HEK293 (cell line): Measurements from ENCODE around the gene TECPR2.

Source experiments
- CTCF ChIA-PET: fragments of 350-600 bp; formaldehyde crosslinking; extraction: SDS; loops from one replicate; lab custom pipeline; 2021; ENCODE audit warnings: antibody characterized with exemption; lab: Yijun Ruan, JAX
- POLR2A ChIA-PET: fragments of 300-600 bp; formaldehyde crosslinking; extraction: SDS; loops from one replicate; lab custom pipeline; 2020; ENCODE audit warnings: antibody characterized with exemption, inconsistent platforms; lab: Yijun Ruan, JAX
- H3K27ac ChIP-seq: fragments of 200-500 bp; sonication (Bioruptor generic); 2 replicates; pipeline ENCODE4 v1.5.1; 2014; ENCODE audit warnings: low read depth, low read length, control low read depth, inconsistent platforms; ENCODE audit errors: extremely low read depth
- H3K36me3 ChIP-seq, 2 experiments: fragments of 200-500 bp in 1 of 2; sonication (Bioruptor generic) in 1 of 2; 1 replicate in 1 of 2; 2 replicates in 1 of 2; pipeline ENCODE4 v1.5.1; 2014 to 2017; ENCODE audit warnings: inconsistent platforms in 2 of 2, low read length in 2 of 2; ENCODE audit not compliant: control insufficient read depth in 2 of 2, insufficient read depth in 1 of 2
- H3K4me1 ChIP-seq: fragments of 200-500 bp; sonication (Bioruptor generic); 2 replicates; pipeline ENCODE4 v1.5.1; 2014; ENCODE audit warnings: mild to moderate bottlenecking, low read length, inconsistent platforms; ENCODE audit not compliant: control insufficient read depth, insufficient read depth
- H3K4me3 ChIP-seq: 2 replicates; pipeline ENCODE4 v1.5.1; 2011; ENCODE audit warnings: low read depth, mild to moderate bottlenecking, control low read depth, low read length, moderate library complexity
- H3K9me3 ChIP-seq: fragments of 200-500 bp; sonication (Bioruptor generic); 2 replicates; pipeline ENCODE4 v1.5.1; 2014; ENCODE audit warnings: low read depth, low read length, inconsistent platforms; ENCODE audit not compliant: control insufficient read depth, insufficient read depth
- EGR2 ChIP-seq: fragments of 450-650 bp; formaldehyde crosslinking; IDR thresholded peaks from 2 replicates; pipeline ENCODE4 v1.5.1; 2016; ENCODE audit warnings: low read depth, missing biosample characterization, missing genetic modification characterization
- OSR2 ChIP-seq: fragments of 450-650 bp; formaldehyde crosslinking; IDR thresholded peaks from 2 replicates; pipeline ENCODE4 v1.5.1; 2016; ENCODE audit warnings: missing biosample characterization, missing genetic modification characterization
- RBAK ChIP-seq: fragments of 450-650 bp; formaldehyde crosslinking; IDR thresholded peaks from 2 replicates; pipeline ENCODE4 v1.5.1; 2016; ENCODE audit warnings: missing biosample characterization, missing genetic modification characterization
- YY2 ChIP-seq: fragments of 450-650 bp; formaldehyde crosslinking; IDR thresholded peaks from 2 replicates; pipeline ENCODE4 v1.5.1; 2016; ENCODE audit warnings: missing biosample characterization, missing genetic modification characterization
- ZBTB7A ChIP-seq: fragments of 450-650 bp; formaldehyde crosslinking; IDR thresholded peaks from 2 replicates; pipeline ENCODE4 v1.5.1; 2016; ENCODE audit warnings: low read depth, missing biosample characterization, missing genetic modification characterization
- ZFHX2 ChIP-seq: fragments of 450-650 bp; formaldehyde crosslinking; conservative IDR thresholded peaks from 2 replicates; pipeline ENCODE4 v1.5.1; 2016; ENCODE audit warnings: missing biosample characterization, missing genetic modification characterization
- ZFP3 ChIP-seq: fragments of 450-650 bp; formaldehyde crosslinking; IDR thresholded peaks from 2 replicates; pipeline ENCODE4 v1.5.1; 2016; ENCODE audit warnings: low read depth, missing biosample characterization, missing genetic modification characterization
- ZNF114 ChIP-seq: fragments of 450-650 bp; formaldehyde crosslinking; IDR thresholded peaks from 2 replicates; pipeline ENCODE4 v1.5.0; 2017; ENCODE audit warnings: missing biosample characterization, missing genetic modification characterization
- ZNF155 ChIP-seq: fragments of 450-650 bp; formaldehyde crosslinking; IDR thresholded peaks from 2 replicates; pipeline ENCODE4 v1.5.1; 2016; ENCODE audit warnings: missing biosample characterization, missing genetic modification characterization
- ZNF16 ChIP-seq: fragments of 450-650 bp; formaldehyde crosslinking; IDR thresholded peaks from 2 replicates; pipeline ENCODE4 v1.5.1; 2016; ENCODE audit warnings: low read depth, missing biosample characterization, missing genetic modification characterization
- ZNF19 ChIP-seq: fragments of 450-650 bp; formaldehyde crosslinking; IDR thresholded peaks from 2 replicates; pipeline ENCODE4; 2016; ENCODE audit warnings: missing biosample characterization, missing genetic modification characterization, low read depth
- ZNF23 ChIP-seq: fragments of 450-650 bp; formaldehyde crosslinking; IDR thresholded peaks from 2 replicates; pipeline ENCODE4 v1.5.1; 2016; ENCODE audit warnings: missing biosample characterization, missing genetic modification characterization, borderline replicate concordance
- ZNF266 ChIP-seq: fragments of 450-650 bp; formaldehyde crosslinking; IDR thresholded peaks from 2 replicates; pipeline ENCODE4 v1.5.1; 2016; ENCODE audit warnings: missing biosample characterization, missing genetic modification characterization, low read depth
- ZNF350 ChIP-seq: fragments of 450-650 bp; formaldehyde crosslinking; IDR thresholded peaks from 2 replicates; pipeline ENCODE4 v1.5.0; 2017; ENCODE audit warnings: missing biosample characterization, mild to moderate bottlenecking, missing genetic modification characterization
- ZNF354C ChIP-seq: fragments of 450-650 bp; formaldehyde crosslinking; IDR thresholded peaks from 2 replicates; pipeline ENCODE4 v1.5.1; 2016; ENCODE audit warnings: missing biosample characterization, missing genetic modification characterization, low read depth, borderline replicate concordance
- ZNF416 ChIP-seq: fragments of 450-650 bp; formaldehyde crosslinking; IDR thresholded peaks from 2 replicates; pipeline ENCODE4 v1.5.1; 2016; ENCODE audit warnings: missing biosample characterization, missing genetic modification characterization
- ZNF473 ChIP-seq: fragments of 450-650 bp; formaldehyde crosslinking; IDR thresholded peaks from 2 replicates; pipeline ENCODE4 v1.5.1; 2017; ENCODE audit warnings: missing biosample characterization, missing genetic modification characterization
- ZNF548 ChIP-seq: fragments of 450-650 bp; formaldehyde crosslinking; IDR thresholded peaks from 2 replicates; pipeline ENCODE4 v1.5.1; 2016; ENCODE audit warnings: missing biosample characterization, missing genetic modification characterization
- ZNF596 ChIP-seq: fragments of 450-650 bp; IDR thresholded peaks from 2 replicates; pipeline ENCODE4 v1.5.0; 2018; ENCODE audit warnings: missing biosample characterization, mild to moderate bottlenecking, missing genetic modification characterization, moderate library complexity
- ZNF621 ChIP-seq: fragments of 450-650 bp; formaldehyde crosslinking; IDR thresholded peaks from 2 replicates; pipeline ENCODE4 v1.5.1; 2017; ENCODE audit warnings: missing biosample characterization, missing genetic modification characterization
- ZNF660 ChIP-seq: fragments of 450-650 bp; IDR thresholded peaks from 2 replicates; pipeline ENCODE4 v1.5.1; 2018; ENCODE audit warnings: missing biosample characterization, mild to moderate bottlenecking, missing genetic modification characterization
- ZNF670 ChIP-seq: fragments of 450-650 bp; formaldehyde crosslinking; IDR thresholded peaks from 2 replicates; pipeline ENCODE4 v1.5.1; 2016; ENCODE audit warnings: missing biosample characterization, missing genetic modification characterization, low read depth
- ZNF677 ChIP-seq: fragments of 450-650 bp; IDR thresholded peaks from 2 replicates; pipeline ENCODE4 v1.5.0; 2018; ENCODE audit warnings: missing biosample characterization, mild to moderate bottlenecking, missing genetic modification characterization, moderate library complexity
- TF ChIP-seq, protein P1 (sequence below): fragments of 450-650 bp; formaldehyde crosslinking; IDR thresholded peaks from 2 replicates; pipeline ENCODE4 v1.5.0; 2017; ENCODE audit warnings: missing biosample characterization, missing genetic modification characterization, borderline replicate concordance
- TF ChIP-seq, protein P2 (sequence below): fragments of 450-650 bp; formaldehyde crosslinking; IDR thresholded peaks from 2 replicates; pipeline ENCODE4 v1.5.1; 2016; ENCODE audit warnings: missing biosample characterization, missing genetic modification characterization

Gene TECPR2

DNA sequence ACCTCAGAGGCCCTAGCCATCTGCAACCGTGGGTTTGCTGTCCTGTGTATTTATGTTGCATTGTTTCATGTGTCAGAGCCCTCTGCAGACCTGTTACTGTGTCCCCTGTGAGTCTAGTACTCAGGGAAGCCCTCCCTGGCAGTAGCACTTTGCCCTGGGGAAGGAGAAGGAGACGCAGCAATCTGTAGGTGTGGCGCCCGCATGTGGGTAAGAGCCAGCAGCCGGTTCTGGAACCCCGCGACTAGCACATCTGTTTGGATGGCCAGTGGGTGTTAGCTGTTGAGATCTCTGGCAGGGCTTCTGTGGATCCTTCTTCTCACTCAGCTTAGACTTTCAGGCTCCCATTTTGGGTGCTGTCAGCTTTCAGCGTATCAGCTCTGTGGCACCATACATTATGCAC lies 57.0 kb downstream of the TECPR2 start:
- TF ChIP-seq ZNF548 (tag by site-specific recombination), result no peak
- 0 out of 2 replicates have a peak, but pooled peaks have one; percentile 5 for TF ChIP-seq EGR2
- H3K36me3 ChIP-seq, result peaks cover 0 to 44% of the 10 kb centered on the region in 2 experiments; a peak in 1 of 3 replicates
- H3K27ac ChIP-seq, result no peak overlapping the region
- no peak overlapping the region for H3K4me3 ChIP-seq
- H3K9me3 ChIP-seq, result no peaks in the 10 kb centered on the region
- ChIA-PET POLR2A (no interaction called here), CTCF (interaction anchor here (1.1 kb wide), 1 partner anchor 18 kb away, joined by 3 read pairs; no protein-coding TSS in a partner anchor)
- no peaks in the 10 kb centered on the region for H3K4me1 ChIP-seq

DNA sequence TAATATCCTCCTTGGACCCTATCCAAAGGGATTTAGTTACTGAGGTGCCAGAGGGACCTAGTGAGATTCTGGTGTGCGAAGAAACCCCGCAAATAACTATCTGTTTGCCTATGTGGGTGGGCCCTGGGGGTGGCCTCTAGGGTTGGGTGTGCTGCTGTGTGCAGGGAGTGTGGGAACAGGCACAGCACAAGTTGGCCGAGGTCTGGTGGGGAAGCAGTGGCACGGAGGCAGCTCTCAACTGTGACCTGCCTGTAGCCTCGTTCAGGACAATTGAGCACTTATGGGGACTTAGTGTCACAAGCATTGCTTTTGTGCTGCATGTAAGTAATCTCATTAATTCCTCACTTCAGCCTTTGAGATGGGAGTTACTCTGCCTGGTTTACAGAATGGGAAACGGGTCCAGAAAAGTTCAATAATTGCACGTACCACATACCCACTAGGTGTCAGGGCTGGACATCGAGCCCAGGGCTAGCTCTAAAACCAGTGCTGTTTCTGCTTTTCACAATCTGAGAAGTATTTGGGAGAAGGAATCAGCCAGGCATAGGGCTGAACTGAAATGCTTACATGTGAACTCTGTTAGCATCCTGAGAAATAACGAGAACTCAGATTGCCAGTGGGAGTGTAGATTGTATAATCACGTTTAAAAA lies 58.8 kb downstream of the TECPR2 start:
- Histone ChIP-seq H3K27ac (no peak overlapping the region), H3K4me3 (no peak overlapping the region), H3K36me3 (peaks cover 0 to 45% of the 10 kb centered on the region in 2 experiments; a peak in 2 of 3 replicates), H3K4me1 (no peaks in the 10 kb centered on the region), H3K9me3 (no peaks in the 10 kb centered on the region)
- POLR2A ChIA-PET, result no interaction called here
- TF ChIP-seq ZNF266 (tag by site-specific recombination) (no peak), ZFHX2 (tag by site-specific recombination) (peak; percentile 63), ZNF677 (no peak), EGR2 (peak; percentile 73)
- CTCF ChIA-PET, result interaction anchor here (0.6 to 1.0 kb wide), 4 partner anchors 16 to 274 kb away, joined by 3 to 8 read pairs (median 4); no protein-coding TSS in a partner anchor

DNA sequence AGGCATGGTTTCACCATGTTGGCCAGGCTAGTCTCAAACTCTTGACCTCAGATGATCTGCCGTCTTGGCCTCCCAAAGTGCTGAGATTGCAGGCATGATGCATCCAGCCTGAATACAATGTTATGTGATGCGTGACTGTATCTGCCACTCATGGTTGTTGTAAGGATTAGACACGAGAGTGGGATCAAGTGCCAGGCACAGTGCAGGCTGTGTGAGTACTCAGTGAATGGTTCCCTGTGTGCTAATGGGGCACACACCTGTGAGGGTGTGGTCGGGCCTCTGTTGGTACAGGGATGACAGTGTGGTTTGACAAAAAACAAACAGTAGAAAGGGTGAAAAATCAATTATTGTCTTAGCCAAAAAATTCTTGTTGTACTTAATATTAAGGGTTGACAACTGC lies 61.8 kb downstream of the TECPR2 start:
- Histone ChIP-seq H3K4me1 (no peaks in the 10 kb centered on the region), H3K9me3 (no peaks in the 10 kb centered on the region), H3K27ac (no peak overlapping the region)
- POLR2A ChIA-PET, result no interaction called here
- TF ChIP-seq ZNF660 (tag by site-specific recombination) (no peak), ZNF114 (tag by site-specific recombination) (no peak), ZFP3 (tag by site-specific recombination) (no peak), ZNF16 (no peak)
- TF ChIP-seq, all 188 proteins: peak for 0
- Histone ChIP-seq H3K4me3 (no peak overlapping the region), H3K36me3 (peaks cover 0 to 58% of the 10 kb centered on the region in 2 experiments; a peak in 2 of 3 replicates)
- CTCF ChIA-PET, result no interaction called here

DNA sequence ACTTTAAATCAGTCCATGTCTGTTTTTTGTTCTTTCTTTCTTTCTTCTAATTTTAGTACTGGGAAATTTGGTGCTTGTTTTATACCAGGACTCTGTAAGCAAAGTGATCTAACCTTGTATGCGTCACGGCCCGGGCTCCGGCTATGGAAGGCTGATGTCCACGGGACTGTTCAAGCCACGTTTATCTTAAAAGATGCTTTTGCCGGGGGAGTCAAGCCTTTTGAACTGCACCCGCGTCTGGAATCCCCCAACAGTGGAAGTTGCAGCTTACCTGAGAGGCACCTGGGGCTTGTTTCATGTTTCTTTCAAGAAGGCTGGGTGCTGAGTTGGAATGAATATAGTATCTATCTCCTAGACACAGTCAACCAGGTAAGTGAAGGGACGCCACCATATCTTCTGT lies 62.2 kb downstream of the TECPR2 start:
- no peak overlapping the region for H3K4me3 ChIP-seq
- CTCF ChIA-PET, result no interaction called here
- H3K4me1 ChIP-seq, result no peaks in the 10 kb centered on the region
- TF ChIP-seq ZNF266 (tag by site-specific recombination), result no peak
- TF ChIP-seq OSR2 (tag by site-specific recombination), result no peak
- TF ChIP-seq ZNF19 (tag by site-specific recombination), result no peak
- no peak for TF ChIP-seq ZBTB7A
- TF ChIP-seq ZNF473 (tag by site-specific recombination), result no peak
- TF ChIP-seq ZNF670 (tag by site-specific recombination), result no peak
- TF ChIP-seq YY2, result no peak
- TF ChIP-seq, protein P1, sequence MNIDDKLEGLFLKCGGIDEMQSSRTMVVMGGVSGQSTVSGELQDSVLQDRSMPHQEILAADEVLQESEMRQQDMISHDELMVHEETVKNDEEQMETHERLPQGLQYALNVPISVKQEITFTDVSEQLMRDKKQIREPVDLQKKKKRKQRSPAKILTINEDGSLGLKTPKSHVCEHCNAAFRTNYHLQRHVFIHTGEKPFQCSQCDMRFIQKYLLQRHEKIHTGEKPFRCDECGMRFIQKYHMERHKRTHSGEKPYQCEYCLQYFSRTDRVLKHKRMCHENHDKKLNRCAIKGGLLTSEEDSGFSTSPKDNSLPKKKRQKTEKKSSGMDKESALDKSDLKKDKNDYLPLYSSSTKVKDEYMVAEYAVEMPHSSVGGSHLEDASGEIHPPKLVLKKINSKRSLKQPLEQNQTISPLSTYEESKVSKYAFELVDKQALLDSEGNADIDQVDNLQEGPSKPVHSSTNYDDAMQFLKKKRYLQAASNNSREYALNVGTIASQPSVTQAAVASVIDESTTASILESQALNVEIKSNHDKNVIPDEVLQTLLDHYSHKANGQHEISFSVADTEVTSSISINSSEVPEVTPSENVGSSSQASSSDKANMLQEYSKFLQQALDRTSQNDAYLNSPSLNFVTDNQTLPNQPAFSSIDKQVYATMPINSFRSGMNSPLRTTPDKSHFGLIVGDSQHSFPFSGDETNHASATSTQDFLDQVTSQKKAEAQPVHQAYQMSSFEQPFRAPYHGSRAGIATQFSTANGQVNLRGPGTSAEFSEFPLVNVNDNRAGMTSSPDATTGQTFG (tag by site-specific recombination), result no peak
- TF ChIP-seq ZNF596 (tag by site-specific recombination), result no peak
- TF ChIP-seq ZNF621, result no peak
- TF ChIP-seq RBAK, result no peak
- TF ChIP-seq ZNF350 (tag by site-specific recombination), result no peak
- TF ChIP-seq ZNF23, result no peak
- TF ChIP-seq ZNF354C (tag by site-specific recombination), result no peak
- no peak for TF ChIP-seq ZNF155
- TF ChIP-seq, protein P2, sequence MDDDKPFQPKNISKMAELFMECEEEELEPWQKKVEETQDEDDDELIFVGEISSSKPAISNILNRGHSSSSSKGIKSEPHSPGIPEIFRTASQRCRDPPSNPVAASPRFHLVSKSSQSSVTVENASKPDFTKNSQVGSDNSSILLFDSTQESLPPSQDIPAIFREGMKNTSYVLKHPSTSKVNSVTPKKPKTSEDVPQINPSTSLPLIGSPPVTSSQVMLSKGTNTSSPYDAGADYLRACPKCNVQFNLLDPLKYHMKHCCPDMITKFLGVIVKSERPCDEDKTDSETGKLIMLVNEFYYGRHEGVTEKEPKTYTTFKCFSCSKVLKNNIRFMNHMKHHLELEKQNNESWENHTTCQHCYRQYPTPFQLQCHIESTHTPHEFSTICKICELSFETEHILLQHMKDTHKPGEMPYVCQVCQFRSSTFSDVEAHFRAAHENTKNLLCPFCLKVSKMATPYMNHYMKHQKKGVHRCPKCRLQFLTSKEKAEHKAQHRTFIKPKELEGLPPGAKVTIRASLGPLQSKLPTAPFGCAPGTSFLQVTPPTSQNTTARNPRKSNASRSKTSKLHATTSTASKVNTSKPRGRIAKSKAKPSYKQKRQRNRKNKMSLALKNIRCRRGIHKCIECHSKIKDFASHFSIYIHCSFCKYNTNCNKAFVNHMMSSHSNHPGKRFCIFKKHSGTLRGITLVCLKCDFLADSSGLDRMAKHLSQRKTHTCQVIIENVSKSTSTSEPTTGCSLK (tag by site-specific recombination), result no peak
- no peak for TF ChIP-seq ZNF416
- no peaks in the 10 kb centered on the region for H3K9me3 ChIP-seq
- peaks cover 0 to 55% of the 10 kb centered on the region in 2 experiments; a peak in 2 of 3 replicates for H3K36me3 ChIP-seq
- POLR2A ChIA-PET, result no interaction called here
- H3K27ac ChIP-seq, result no peak overlapping the region
